NCI-H82 (cell line): ENCODE measurements around the gene CCN6.
"Not testable (repeated sequence)": the region's sequence is repeated elsewhere in the genome, so short reads cannot be mapped to it uniquely, and the experiment has no call there.

Experiments used
- DNase-seq: peaks from one replicate; lab custom pipeline; 2025; lab: John Stamatoyannopoulos, UW

CCN6 gene

DNA sequence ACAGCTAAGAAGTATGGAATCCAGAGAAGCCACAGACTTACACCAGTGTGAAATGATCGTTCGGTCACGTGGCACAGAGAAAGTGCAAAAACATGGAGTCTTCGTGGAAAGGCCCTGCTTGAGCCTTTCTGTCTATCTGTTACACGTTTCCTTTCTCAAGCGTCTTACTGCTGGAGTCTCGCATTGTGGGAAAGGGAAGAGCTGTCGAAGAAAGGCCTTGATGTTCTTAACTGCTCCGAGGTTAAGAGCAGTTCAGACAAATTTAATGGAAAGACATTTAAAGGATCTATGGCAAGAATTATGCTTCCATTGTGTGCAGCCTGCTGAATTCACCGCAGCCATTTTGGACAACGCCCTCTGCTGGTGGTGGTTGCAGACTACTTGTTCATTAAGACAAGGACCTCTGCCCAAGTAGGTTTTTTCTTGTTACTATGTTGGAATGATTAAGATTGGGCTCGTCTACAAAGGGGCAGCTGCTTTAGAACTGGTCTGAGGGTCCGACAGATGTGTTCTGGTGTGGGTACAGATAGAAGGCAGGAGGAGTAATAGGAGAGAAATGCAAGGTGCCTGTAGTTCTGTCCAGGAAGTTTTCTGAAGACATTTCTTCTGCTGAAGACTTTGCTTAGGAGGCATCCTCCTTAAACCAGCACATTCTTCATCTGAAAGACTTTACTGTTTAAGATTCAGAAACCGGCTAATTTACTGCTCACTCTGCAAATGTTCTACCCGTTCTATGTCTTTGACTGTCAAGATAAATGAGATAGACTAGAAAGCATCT is 24.7 kb upstream of the CCN6 start:
- DNase-seq = peak; percentile 86

DNA sequence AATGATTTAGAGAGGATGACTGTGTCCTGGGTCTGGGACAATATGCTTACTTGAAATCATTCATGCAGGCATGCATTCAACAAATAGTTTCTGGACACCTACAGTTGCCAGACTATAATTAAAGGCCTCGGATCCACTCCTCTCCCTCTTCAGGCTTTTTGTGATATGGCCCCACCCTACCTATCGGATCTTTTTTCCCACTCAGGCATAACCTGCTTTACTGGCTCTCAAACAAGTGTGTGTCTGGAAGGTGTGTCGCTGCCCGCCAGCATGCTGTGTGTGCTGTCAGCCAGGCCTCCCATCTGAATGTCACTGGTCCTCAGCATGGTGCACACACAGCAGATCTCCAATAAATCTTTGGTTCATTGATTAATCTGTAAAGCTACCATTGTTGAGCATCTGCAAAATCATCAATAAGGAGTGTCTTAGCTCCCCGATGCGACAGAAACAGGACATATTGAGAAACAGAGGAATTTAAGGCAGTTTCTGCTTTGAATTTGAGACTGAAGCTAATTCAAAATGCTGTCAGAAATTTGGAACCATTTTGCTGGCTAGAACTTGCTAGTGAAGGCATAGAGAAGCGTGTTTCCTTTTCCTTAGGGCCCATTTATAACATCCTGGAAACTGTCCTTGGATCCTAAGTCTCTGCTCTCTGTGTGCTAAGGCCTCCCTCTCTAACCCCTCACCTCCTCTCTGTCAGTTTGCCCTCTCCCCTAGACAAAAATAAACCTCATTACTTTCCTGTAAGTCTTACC is 23.5 kb upstream of the CCN6 start:
- DNase-seq = no peak

DNA sequence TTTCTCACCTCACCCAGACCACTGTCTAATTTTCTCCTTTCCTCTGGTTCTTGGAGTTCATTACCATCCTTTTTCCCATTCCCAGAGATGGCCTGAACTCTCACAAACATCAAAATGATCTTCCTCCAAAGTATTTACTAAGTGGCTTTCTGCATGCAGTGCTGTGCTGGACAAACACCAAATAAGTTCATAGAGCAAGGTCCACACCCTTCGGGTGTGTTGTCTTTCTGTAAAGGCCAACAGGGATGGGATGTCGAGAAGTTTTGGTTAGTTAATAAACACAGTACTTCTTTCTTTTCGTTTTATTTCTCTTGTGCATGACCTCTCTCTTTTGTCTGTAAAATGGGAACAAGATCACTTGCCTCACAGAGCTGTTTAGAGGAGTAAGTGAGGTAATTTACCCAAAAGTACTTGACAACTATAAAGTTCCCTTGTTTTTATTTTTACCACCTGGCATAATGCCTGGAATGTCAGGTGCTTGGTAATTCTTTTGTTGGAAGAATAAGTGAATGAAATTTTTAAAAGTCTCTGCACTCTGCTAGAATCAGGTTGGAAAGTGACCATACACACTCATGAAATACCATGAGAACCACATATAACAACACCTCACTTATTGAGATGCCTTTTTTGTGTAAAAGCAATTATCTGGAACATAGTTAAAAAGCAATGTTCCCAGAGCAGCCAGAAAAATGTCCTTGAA is 22.8 kb upstream of the CCN6 start:
- DNase-seq = no peak

DNA sequence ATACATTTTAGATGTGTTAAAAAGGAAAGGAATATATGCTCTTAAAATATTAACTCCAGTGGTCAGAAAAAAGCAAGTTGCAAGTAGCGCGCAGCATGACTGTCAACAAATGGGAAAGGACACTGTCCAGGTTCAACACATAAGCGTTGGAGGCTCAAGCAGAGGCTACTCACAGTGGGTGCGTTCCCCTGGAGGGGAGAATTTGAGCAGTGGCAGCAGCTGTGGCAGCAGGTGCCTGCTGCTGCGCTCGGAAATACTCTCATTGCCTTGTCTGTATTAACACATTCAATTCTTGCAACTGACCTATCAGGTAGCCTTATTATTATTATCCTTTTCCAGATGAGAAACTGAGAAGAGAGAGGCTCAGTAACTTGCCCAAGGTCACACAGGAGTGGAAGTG is 21.9 kb upstream of the CCN6 start:
- DNase-seq = no peak

DNA sequence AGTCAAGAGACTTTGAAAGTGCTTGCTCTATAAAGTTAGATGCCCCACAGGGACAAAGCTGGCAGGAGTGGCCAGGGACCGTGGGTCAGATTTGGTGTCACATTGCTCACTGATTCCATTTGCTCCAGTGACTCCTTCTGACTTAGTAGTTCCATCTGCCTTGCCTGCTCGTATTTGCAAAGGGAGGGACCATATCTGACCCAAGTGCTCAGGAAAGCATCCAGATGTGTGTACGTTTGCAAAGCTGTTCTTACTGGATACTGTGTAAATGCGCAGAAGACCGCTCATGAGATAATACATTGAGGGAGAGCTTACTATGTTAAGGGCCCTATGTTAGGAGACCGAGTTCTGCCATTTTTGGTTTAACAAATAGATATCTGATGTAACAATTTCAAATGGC is 21.2 kb upstream of the CCN6 start:
- DNase-seq = no peak

DNA sequence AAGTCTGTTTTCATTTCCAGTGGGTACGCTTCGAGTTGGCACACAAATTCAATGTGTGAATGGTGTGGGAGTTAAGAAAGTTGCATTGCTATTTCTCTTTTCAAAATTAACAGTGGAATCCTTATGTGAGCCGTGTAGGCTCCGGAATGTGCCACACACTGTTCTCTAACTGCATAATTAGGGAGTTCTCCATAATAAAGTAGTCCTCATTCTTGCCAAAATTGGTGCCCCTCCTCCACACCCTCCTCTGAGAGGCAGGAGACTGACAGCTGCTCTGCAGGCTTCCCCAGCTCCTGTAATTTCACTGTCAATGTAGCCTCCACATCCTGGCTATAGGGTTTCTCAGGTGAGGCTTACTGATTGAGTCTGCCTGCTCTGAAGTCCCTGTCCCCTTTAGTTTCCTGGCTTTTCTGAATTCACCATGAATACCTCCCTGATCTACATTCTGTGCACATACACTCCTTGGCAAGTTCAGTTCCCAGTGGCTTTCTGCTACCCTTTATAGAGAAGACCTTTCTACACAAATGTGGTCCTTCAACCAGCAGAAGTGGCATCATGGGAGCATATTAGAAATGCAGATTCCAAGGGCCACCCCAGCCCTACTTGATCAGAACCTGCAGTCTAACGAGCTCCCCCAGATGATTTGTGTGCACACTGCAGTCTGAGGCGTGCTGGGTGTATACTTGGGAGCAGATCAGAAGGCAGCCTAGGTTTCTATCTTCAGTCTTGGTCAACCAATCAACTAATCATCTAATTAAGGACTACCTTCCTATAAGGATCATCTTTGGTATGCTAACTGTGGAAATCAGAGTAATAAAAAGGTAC is 19.9 kb upstream of the CCN6 start:
- DNase-seq = no peak

DNA sequence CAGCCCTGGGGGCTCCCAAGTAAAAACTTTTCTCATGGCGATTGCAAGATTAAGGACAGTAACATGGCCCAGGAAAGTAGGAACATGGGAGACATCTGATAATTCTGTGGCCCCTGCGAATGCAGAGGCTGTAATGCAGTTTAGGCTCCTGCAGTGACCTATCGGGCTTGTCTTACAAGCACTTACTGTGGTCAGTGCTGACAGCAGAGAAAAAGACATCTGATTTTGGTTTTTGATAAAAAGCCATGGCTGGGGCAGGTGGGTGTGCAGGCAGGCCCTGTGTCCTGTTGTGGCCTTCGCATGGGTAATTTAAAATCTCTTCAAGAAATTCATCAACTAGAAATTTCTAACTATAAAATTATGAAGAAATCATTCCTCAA is 19.3 kb upstream of the CCN6 start:
- DNase-seq = no peak

DNA sequence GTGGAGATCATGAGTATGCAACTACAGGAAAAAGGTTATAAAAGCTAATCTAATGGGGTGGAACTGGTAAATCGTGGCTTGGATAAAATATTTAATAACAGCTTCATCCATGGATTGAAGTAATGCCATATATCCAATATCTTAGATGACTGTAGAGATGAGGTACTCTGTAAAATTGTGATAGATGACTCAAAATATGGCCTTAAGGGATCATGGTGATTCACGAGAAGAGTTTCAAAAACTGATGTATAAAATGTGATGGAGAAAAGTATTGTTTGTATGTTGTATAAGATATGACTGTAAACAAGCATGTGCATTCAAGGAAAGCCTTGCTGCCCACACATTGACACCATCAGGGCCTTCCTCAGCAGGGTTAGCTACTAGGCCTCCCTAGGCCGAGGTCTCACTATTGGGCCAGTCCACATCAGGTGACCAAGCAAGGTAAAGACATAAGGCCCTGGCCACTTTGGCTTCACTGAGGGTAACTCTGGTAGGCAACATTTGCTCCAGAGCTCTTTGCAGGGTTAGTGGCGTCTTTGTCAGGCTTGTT is 17.7 kb upstream of the CCN6 start:
- no peak for DNase-seq

DNA sequence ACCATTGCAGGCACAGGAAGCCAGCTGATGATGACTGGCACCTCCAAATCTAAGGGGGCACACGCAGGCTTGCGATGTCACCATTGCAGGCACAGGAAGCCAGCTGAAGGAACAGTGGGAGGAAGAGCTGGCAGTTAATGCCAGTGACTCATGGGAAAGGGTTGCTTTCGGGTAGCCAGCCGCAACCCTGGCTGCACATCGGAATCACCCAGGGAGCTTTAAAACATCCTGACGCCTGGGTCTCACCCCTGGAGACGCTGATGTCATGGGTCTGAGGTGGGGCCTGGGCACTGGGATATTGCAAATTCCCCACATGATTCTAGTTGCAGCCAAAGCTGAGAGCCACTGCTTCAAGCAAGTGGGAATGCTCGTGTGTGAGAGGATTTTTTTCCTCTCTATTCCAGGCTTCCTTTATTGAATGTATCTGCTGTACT is 16.1 kb upstream of the CCN6 start:
- no peak for DNase-seq

DNA sequence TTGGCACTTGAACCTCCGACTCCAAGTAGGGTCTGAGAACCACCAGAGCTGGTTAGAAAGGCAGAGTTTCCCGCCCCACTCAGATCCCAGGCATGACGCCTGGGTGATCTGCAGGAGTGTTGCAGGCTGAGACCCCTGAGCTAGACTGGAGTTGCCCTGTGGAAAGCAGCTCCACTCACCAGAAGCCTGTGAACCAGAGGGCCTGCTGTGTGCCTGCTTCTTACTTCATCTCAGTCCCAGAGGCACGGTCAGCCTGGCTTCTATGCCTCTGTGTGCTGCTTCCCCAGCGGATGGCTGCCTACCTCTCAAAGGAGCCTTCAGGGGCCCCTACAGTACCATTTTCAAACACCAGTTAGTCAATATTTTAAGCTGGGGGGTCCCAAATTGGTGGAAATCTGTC is 15.6 kb upstream of the CCN6 start:
- no peak for DNase-seq

DNA sequence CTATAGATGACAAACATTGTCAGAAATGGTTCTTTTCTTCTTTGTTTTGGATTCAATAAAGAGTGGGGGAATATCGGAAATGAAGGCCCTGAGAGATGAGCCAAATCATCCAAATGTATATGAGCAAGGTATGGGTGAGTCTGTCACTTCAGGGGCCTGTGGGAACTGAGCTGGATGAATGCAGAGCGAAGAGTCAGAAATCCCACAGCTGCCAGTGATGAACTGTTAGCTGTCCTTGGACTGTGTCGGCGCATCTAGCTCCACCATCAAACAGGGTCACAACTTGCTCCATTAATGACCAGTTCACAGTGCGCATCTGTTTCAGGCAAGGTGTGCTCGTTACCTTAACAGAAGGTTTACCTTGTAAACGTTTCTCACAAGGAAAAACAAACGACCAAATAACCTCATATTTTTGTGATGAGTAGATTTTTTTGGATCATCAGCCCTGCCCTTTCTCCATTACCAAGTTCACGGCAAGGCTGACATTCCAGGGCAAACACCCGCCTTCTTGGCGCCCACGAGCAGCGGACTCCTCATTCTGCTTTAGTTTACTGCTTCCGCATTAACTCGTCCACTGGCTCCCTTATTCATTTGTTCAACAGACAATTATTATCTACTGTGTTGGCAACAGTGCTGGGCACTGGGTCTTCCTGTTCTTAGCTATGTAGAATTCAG is 15.0 kb upstream of the CCN6 start:
- no peak for DNase-seq

DNA sequence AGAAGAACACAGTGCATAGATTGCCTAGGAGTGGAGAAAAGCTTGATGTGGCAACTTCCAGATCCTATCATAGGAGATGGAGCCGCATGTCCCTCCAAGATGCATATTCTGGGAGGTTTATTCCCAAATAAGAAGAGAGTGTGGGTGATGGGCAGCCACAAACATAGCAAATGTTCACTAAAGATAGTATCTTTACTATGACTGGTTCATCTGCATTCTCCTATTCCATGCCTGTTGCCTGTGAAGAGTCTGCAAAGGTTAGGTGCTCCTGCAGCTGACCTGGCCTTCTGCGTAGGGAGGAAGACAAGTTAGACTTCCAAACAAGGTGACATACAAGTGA is 14.5 kb upstream of the CCN6 start:
- DNase-seq = no peak

DNA sequence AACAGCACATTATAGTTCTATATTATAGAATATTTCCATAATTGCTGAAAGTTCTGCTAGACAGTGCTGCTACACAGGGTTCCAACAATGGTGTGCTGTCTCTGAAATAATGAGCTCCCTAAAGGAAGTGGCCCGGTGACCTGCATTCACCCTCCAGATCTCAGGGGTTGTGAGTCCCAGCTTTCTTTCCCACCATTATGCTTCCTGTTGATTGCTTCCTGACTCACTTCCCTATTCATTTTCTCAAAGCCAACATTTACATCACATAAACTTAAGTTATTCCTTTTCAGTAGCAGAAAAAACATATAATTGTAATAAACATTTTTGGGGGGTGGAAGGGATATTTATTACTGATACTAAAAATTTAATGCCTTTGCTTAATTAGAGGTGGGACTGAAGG is 12.9 kb upstream of the CCN6 start:
- DNase-seq = peak; percentile 6

DNA sequence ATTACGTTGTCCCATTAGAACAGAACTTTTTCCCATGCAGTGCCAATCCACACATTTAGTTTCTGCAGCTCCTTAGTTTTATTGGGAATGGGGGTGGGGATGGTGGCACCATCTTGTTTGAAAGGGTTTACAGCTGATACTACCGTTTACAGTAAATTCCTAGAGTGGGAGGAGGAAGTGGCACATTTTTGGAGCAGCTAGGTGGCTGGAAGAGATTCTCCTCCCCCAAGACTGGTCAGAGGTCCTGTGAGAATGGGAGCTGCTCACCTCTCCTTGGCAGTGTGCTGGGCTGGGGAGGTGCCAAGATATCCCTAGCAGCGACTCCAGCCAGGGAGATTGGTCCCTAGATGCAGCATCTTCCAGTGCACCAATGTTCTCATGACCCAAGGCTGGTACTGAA is 12.4 kb upstream of the CCN6 start:
- DNase-seq = no peak

DNA sequence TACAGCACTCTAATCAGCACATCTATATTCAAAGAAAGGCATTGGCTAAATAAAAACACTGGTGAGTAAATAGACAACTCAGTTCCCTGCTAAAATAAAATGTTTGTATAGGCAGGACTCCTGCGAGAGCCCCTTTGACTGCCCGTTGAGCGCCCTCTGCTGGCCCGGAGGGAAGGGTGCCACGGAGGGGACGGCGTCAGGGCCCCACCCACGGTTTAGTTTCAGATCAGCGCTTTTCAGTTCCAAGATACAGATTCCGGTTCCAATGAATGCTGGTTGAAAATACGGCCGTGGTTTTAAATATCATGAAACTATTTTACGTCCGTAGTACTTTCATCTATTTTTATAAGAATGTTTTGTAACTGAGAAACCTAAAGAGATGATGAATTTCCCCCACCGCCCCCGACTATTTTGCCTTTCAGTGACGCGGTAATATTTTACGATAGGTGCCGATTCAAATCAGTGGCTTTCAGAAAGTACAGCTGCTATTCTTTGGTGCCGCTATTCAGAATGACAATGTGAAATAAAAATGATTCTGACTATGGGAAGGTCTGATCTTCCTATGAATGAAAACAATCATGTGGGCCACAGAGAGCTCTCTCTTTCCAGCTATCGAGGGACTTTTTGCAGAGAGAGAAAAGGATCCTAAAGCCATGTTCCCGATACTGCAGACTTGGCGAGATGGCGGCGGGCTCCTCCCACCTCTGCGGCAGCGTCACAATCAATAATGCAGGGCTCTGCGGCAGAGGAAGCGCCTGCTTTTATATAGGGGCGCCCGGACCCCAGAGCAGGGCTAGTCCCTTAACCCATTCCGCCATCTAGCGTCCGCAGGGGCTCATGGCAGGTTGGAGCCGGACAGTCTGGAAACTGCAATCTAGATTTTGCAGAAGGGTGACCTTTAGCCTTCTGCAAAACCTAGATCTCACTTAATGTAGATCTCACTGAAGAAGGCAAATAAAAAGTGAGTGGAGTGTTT is 10.6 kb upstream of the CCN6 start:
- DNase-seq = peak; percentile 98

DNA sequence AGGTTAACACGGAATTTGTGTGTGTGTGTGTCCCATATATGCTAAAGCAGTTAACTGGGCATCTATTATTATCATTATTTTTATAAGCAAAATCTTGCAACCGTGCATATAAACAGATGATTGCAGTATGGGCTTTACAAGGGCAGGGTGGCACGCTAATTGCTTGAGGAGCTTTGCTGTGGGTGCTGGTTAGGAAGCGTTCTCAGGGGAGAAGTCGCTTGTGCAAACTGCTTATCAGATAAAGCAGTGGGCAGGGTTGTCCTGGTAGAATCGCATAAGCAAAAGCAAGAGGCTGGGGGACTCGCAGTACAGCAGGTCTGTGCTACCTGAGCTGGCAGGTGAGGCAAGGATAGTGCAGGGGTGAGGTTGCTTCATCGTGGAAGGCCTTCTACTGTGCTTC is 9.7 kb upstream of the CCN6 start:
- no peak for DNase-seq

DNA sequence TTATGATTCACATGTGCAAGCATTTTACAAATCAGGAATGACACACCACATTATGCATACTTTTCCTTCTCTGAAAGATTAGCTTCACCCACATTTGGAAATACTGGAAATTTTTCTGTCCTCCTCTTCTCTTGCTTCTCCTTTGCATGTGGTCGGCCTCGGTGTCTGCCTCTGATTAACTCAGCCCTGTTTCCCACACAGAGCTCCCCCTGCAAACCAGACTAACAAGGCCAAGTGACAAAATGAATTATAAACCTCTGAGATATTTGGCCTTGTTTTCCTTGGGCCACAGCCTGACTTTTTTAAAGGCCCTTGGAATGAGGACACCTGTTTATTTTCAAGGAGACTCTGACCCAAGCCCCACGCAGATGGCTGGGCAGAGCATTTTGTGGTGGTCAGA is 9.0 kb upstream of the CCN6 start:
- DNase-seq = no peak

DNA sequence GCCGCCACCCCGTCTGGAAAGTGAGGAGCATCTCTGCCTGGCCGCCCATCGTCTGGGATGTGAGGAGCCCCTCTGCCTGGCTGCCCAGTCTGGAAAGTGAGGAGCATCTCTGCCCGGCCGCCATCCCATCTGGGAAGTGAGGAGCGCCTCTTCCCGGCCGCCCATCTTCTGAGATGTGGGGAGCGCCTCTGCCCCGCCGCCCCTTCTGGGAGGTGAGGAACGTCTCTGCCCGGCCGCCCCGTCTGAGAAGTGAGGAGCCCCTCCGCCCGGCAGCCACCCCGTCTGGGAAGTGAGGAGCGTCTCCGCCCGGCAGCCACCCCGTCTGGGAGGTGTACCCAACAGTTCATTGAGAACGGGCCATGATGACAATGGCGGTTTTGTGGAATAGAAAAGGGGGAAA is 6.4 kb upstream of the CCN6 start:
- not testable (repeated sequence) for DNase-seq

DNA sequence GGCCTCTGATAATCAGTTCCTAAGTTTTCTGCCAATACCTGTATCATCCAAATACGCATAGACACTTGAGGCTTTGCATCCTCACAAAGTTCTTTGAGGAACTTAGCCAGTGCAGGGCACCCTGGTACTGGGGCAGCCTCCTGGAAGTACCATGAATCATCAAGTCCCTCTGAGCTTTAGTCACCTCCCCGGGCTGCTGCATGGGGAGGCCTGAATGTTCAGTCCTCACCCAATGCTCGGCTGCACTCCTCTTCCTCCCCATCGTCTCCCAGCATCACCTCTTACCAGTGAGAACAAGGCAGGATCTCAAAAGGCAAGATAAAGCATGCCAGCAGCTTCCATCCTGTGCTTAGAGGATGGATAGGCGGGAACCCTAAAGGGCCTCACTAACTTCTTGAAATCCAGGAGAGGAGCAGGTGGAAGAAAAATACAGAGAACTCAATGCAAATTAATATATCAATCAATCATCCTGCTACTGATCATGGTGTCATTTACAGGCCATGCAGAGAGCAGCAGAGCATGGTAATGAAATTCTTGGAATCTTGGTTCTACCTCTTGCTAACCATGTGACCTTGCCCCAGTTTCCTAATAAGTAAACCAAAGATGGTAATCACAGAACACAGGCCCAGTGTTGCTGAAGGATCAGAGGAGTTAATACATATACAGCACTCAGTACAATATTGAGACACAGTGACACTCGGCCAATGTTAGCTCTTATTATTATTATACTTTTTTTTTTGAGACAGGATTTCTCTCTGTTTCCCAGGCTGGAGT is 4.7 kb upstream of the CCN6 start:
- no peak for DNase-seq
